HepG2 (cell line): ENCODE results near the gene PLCB2. TPM values are rescaled to one million over a fixed set of nuclear protein-coding genes. Genes with fewer than 3 reads are reported as not detected.

Experiments
- ATAC-seq: fragments of 200-7000 bp; cut with Tn5 transposase; 3 replicates; pipeline ENCODE4 v1.9.1; 2020; ENCODE audit warnings: mild to moderate bottlenecking, moderate library complexity
- BruUV-seq: library from RNA; stranded (reverse); fragments of 400-500 nt; replicated peaks from 2 replicates; lab custom pipeline; 2021; lab: Mats Ljungman, UMichigan
- CTCF ChIA-PET: fragments of 300-600 bp; formaldehyde crosslinking; extraction: SDS; loops from one replicate; lab custom pipeline; 2021; ENCODE audit warnings: low total read pairs, inconsistent platforms, low intra/inter-chr PET ratio; lab: Yijun Ruan, JAX
- POLR2A ChIA-PET: fragments of 350-600 bp; sonication (Branson Sonifier 250); formaldehyde crosslinking; loops from one replicate; lab custom pipeline; 2020; ENCODE audit warnings: antibody characterized with exemption, inconsistent platforms; lab: Yijun Ruan, JAX
- DNase-seq: peaks from one replicate; pipeline ENCODE4 v3.0.0-alpha.2; 2015; ENCODE audit warnings: low spot score
- FAIRE-seq: peaks from 3 replicates; lab custom pipeline; 2011; peaks lifted over from hg19 to GRCh38; lab: Jason Lieb, UNC
- H2AFZ ChIP-seq: one replicate; pipeline ENCODE4 v1.6.1; 2011; ENCODE audit warnings: low read length, inconsistent platforms
- H3K27ac ChIP-seq: fragments of 300-600 bp; 3 replicates; pipeline ENCODE4 v1.8.0; 2011; ENCODE audit warnings: mixed run types, mild to moderate bottlenecking, mixed read lengths, low read length, inconsistent platforms; ENCODE audit not compliant: insufficient read depth; ENCODE audit errors: extremely low read length
- H3K27me3 ChIP-seq, 2 experiments: fragments of 200-600 bp in 1 of 2; 2 replicates in 1 of 2; 3 replicates in 1 of 2; pipeline versions ENCODE4 v1.6.0 to v1.8.0; 2011; ENCODE audit warnings: low read length in 2 of 2, mild to moderate bottlenecking in 2 of 2, moderate library complexity in 2 of 2, inconsistent platforms in 1 of 2; ENCODE audit not compliant: insufficient read depth in 2 of 2, control insufficient read depth in 1 of 2
- H3K36me3 ChIP-seq, 2 experiments: fragments of 200-600 bp in 1 of 2; replicated peaks in 1 of 2; 2 replicates in 1 of 2; 3 replicates in 1 of 2; pipeline versions ENCODE4 v1.5.1 to v1.8.0; 2011; ENCODE audit warnings: low read length in 2 of 2, inconsistent platforms in 1 of 2; ENCODE audit not compliant: insufficient read depth in 2 of 2, control insufficient read depth in 1 of 2
- H3K4me1 ChIP-seq: 2 replicates; pipeline ENCODE4 v1.5.1; 2012; ENCODE audit warnings: low read length, inconsistent platforms; ENCODE audit not compliant: insufficient read depth
- H3K4me2 ChIP-seq: 2 replicates; pipeline ENCODE4 v1.6.0; 2011; ENCODE audit warnings: low read depth, low read length, inconsistent platforms
- H3K4me3 ChIP-seq, 3 experiments: fragments of 200-600 bp in 1 of 3; sonication (generic), shearing (Covaris generic) in 1 of 3; replicated peaks in 1 of 3; 2 replicates each; pipeline ENCODE4 v1.5.1; 2011 to 2016; ENCODE audit warnings: low read length in 3 of 3, inconsistent platforms in 2 of 3, low read depth in 2 of 3, mild to moderate bottlenecking in 2 of 3, control low read depth in 1 of 3, mixed read lengths in 1 of 3; ENCODE audit not compliant: insufficient read depth in 1 of 3
- H3K79me2 ChIP-seq: one replicate; pipeline ENCODE4 v1.6.1; 2011; ENCODE audit warnings: low read length, inconsistent platforms; ENCODE audit not compliant: insufficient read depth
- H3K9ac ChIP-seq: 2 replicates; pipeline ENCODE4 v1.6.0; 2011; ENCODE audit warnings: mild to moderate bottlenecking, low read depth, low read length, inconsistent platforms; ENCODE audit not compliant: insufficient read depth
- H3K9me3 ChIP-seq: 2 replicates; pipeline ENCODE4 v1.5.1; 2012; ENCODE audit warnings: mild to moderate bottlenecking, low read length
- H4K20me1 ChIP-seq: 2 replicates; pipeline ENCODE4 v1.6.0; 2011; ENCODE audit warnings: inconsistent platforms, mild to moderate bottlenecking, low read length, moderate library complexity; ENCODE audit not compliant: insufficient read depth
- AKAP8 ChIP-seq: sonication (generic); formaldehyde crosslinking; IDR thresholded peaks from 2 replicates; pipeline ENCODE4 v1.5.1; 2020; ENCODE audit warnings: mild to moderate bottlenecking, missing genetic modification reagents
- CAMTA2 ChIP-seq: sonication (generic); formaldehyde crosslinking; IDR thresholded peaks from 2 replicates; pipeline ENCODE4 v1.4.0; 2020; ENCODE audit warnings: mild to moderate bottlenecking, missing genetic modification reagents, borderline replicate concordance
- GPBP1L1 ChIP-seq: sonication (generic); formaldehyde crosslinking; IDR thresholded peaks from 2 replicates; pipeline ENCODE4 v1.5.0; 2020; ENCODE audit warnings: mild to moderate bottlenecking, missing genetic modification reagents
- HNRNPLL ChIP-seq: fragments of 200-400 bp; formaldehyde crosslinking; IDR thresholded peaks from 2 replicates; pipeline ENCODE4 v1.6.1; 2017; ENCODE audit warnings: mild to moderate bottlenecking, low read depth, low read length; ENCODE audit not compliant: poor library complexity, severe bottlenecking
- KMT2A ChIP-seq: sonication (generic); formaldehyde crosslinking; IDR thresholded peaks from 2 replicates; pipeline ENCODE4 v1.4.0; 2020; ENCODE audit warnings: missing genetic modification reagents
- POGZ ChIP-seq: sonication (generic); formaldehyde crosslinking; IDR thresholded peaks from 2 replicates; pipeline ENCODE4 v1.4.0; 2020; ENCODE audit warnings: mild to moderate bottlenecking, missing genetic modification reagents
- RAD51 ChIP-seq: fragments of 450-650 bp; IDR thresholded peaks from 2 replicates; pipeline ENCODE4 v1.6.1; 2016; ENCODE audit warnings: borderline replicate concordance
- RARA ChIP-seq: IDR thresholded peaks from 2 replicates; pipeline ENCODE4 v1.6.1; 2016; ENCODE audit warnings: missing genetic modification reagents, missing compliant biosample characterization
- SMAD1 ChIP-seq: sonication (generic); formaldehyde crosslinking; IDR thresholded peaks from 2 replicates; pipeline ENCODE4 v1.4.0; 2020; ENCODE audit warnings: missing genetic modification reagents, low read depth, mild to moderate bottlenecking, borderline replicate concordance
- SOX5 ChIP-seq: IDR thresholded peaks from 2 replicates; pipeline ENCODE4 v1.6.1; 2016; ENCODE audit warnings: borderline replicate concordance
- ZBTB21 ChIP-seq: sonication (generic); formaldehyde crosslinking; IDR thresholded peaks from 2 replicates; pipeline ENCODE4 v1.4.0; 2020; ENCODE audit warnings: missing genetic modification reagents
- ZBTB34 ChIP-seq: sonication (generic); formaldehyde crosslinking; IDR thresholded peaks from 2 replicates; pipeline ENCODE4 v1.8.0; 2022; ENCODE audit warnings: mild to moderate bottlenecking, missing genetic modification reagents
- ZBTB37 ChIP-seq: sonication (generic); formaldehyde crosslinking; IDR thresholded peaks from 2 replicates; pipeline ENCODE4 v1.4.0; 2020; ENCODE audit warnings: mild to moderate bottlenecking, missing genetic modification reagents
- ZNF230 ChIP-seq: sonication (generic); formaldehyde crosslinking; IDR thresholded peaks from 2 replicates; pipeline ENCODE4 v1.4.0; 2020; ENCODE audit warnings: mild to moderate bottlenecking, missing genetic modification reagents
- ZNF503 ChIP-seq: sonication (generic); formaldehyde crosslinking; IDR thresholded peaks from 2 replicates; pipeline ENCODE4 v1.4.0; 2020; ENCODE audit warnings: missing genetic modification reagents
- WGBS: methylation state at CpG from one replicate; pipeline ENCODE4 v1.1.6; 2017; ENCODE audit warnings: low lambda C conversion rate; 5-methylcytosine and 5-hydroxymethylcytosine counted together
- in situ Hi-C: cut with HindIII; loops from 2 replicates; pipeline ENCODE4 v1.10.0; 2017; ENCODE audit warnings: low pct_unique_long_range_greater_than_20kb; ENCODE audit not compliant: extremely low pct_ligation_motif_present
- intact Hi-C: fragments of 100-400 bp; cut with micrococcal nuclease; formaldehyde crosslinking; loops from one replicate; pipeline ENCODE4 v1.10.0; 2022; ENCODE audit not compliant: unreplicated experiment
- polyA plus RNA-seq, 8 experiments: library from polyadenylated mRNA; depleted of rRNA in 3 of 8; stranded (reverse) in 7 of 8; unstranded in 1 of 8; fragments of >200 nt; fragmentation: Illumina TruSeq in 4 of 8; extraction: Trizol in 4 of 8; gene quantifications; 2 replicates each; pipeline versions ENCODE4 v1.2.1 to v1.2.3, GENCODE V29; 2011 to 2016; ENCODE audit warnings: low read depth in 4 of 8, missing spikeins in 1 of 8, mixed read lengths in 1 of 8; ENCODE audit not compliant: insufficient read depth in 1 of 8
- total RNA-seq, 5 experiments: library from RNA; depleted of rRNA; stranded (reverse); fragments of >200 nt; fragmentation: Illumina TruSeq; extraction: Trizol; gene quantifications; 2 replicates each; pipeline ENCODE4 v1.2.3, GENCODE V29; 2016; ENCODE audit warnings: low read depth in 1 of 5

PLCB2 gene
- total and polyA plus RNA-seq, 2 of the 13 experiments (the other 11 are each of a cell fraction or from before 2014, with no cell fraction given), result 0.11 TPM; not detected in 1

GRCh38 chr15:40253167-40253790 is 54.5 kb downstream of the PLCB2 start (continued):
- TF ChIP-seq ZBTB34 (CRISPR knock-in tag), result no peak

- no peaks in the 10 kb centered on the region for H3K9me3 ChIP-seq
- peaks cover 28% of the 10 kb centered on the region for H3K4me1 ChIP-seq
- DNase-seq, result no peak
- H3K36me3 ChIP-seq, result no peaks in the 10 kb centered on the region
- BruUV-seq, result no TSS peak
- H2AFZ ChIP-seq, result no peak overlapping the region
- H3K4me3 ChIP-seq, result peak overlapping the region; percentile 23 to 64 (median 42); a peak in 5 of 6 replicates
- intact Hi-C loops, result no loop called here
- no peaks in the 10 kb centered on the region for H4K20me1 ChIP-seq
- ChIA-PET POLR2A (no interaction called here), CTCF (interaction anchor here (1.6 kb wide), 1 partner anchor 22 kb away, joined by 5 read pairs; no protein-coding TSS in a partner anchor)
- ATAC-seq, result peak; percentile 63
- no peak overlapping the region for H3K27ac ChIP-seq
- in situ Hi-C loops, result no loop called here
- H3K27me3 ChIP-seq, result peaks cover 1 to 66% of the 10 kb centered on the region in 2 experiments; a peak in 4 of 5 replicates
- H3K9ac ChIP-seq, result 0 out of 2 replicates have a peak overlapping the region, but pooled peaks have one; percentile 11
- no peaks in the 10 kb centered on the region for H3K79me2 ChIP-seq
- peak overlapping the region; percentile 63 for H3K4me2 ChIP-seq
- 38% methylated on average over 23 of the region's 82 CpGs for WGBS
- no peak for FAIRE-seq
- TF ChIP-seq KMT2A (CRISPR knock-in tag) (no peak), ZNF503 (CRISPR knock-in tag) (no peak), GPBP1L1 (CRISPR knock-in tag) (no peak), SOX5 (CRISPR knock-in tag) (no peak), RARA (CRISPR knock-in tag) (no peak), HNRNPLL (peak; percentile 11), SMAD1 (CRISPR knock-in tag) (no peak), ZBTB37 (CRISPR knock-in tag) (no peak), AKAP8 (CRISPR knock-in tag) (no peak), ZNF230 (no peak), RAD51 (no peak), CAMTA2 (CRISPR knock-in tag) (no peak), POGZ (CRISPR knock-in tag) (no peak), ZBTB21 (no peak)
Measured at GRCh38 chr15:40252438-40253166, 55.1 kb downstream of the PLCB2 start.
